GM19240 (cell line): Measurements from ENCODE around the gene REC8.
A peak's percentile ranks its signal among the peaks of the same experiment; 100 is the strongest.

Experiments
- DNase-seq: peaks from one replicate; pipeline ENCODE4 v3.0.0; 2011; ENCODE audit warnings: low spot score; ENCODE audit not compliant: insufficient read length

REC8 gene

DNA sequence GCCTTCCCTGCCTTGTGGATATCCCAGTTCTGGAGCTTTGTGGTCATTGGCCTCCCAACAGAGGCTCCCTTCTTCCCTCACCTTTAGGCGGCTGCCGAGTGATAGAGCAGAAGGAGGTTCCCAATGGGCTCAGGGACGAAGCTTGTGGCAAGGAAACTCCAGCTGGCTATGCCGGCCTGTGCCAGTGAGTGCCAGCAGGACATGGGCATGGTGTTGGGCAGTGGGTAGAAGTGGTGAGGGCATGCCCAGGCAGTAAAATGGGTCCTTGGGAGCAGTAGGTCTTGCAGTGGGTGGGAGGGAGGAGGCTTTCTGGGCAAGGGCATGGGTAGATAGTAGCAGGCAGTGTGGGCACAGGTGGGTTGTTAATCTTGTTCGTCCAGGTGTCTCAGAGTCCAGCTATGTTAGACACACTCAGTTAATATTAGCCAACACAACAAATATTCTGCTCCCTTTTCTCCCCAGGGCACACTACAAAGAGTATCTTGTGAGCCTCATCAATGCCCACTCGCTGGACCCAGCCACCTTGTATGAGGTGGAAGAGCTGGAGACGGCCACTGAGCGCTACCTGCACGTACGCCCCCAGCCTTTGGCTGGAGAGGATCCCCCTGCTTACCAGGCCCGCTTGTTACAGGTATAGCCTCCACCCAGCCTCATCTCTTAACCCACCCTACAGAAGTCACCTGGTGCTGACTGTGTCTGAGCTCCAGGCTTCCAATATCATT is 11.9 kb upstream of the REC8 start:
- DNase-seq = no peak

- no peak for DNase-seq
Observed at GRCh38 chr14:24160499-24160849, 11.4 kb upstream of the REC8 start.

GRCh38 chr14:24160850-24161804 is 10.8 kb upstream of the REC8 start, which contains the start of gene IRF9:
TSS of gene IRF9 (plus strand) at chr14:24161265. CDS start at chr14:24162145, 880 bp downstream.
- DNase-seq = peak; percentile 94

GRCh38 chr14:24162093-24162492 is 9.8 kb upstream of the REC8 start:
- no peak for DNase-seq

DNA sequence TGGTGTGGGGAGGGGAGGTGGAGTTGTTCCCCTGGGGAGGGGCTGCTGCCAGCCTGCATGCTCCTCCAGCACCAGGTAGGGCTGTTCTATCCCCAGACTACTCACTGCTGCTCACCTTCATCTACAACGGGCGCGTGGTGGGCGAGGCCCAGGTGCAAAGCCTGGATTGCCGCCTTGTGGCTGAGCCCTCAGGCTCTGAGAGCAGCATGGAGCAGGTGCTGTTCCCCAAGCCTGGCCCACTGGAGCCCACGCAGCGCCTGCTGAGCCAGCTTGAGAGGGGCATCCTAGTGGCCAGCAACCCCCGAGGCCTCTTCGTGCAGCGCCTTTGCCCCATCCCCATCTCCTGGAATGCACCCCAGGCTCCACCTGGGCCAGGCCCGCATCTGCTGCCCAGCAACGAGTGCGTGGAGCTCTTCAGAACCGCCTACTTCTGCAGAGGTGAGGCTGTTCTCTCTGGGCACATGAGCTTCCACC is 7.3 kb upstream of the REC8 start:
- no peak for DNase-seq

DNA sequence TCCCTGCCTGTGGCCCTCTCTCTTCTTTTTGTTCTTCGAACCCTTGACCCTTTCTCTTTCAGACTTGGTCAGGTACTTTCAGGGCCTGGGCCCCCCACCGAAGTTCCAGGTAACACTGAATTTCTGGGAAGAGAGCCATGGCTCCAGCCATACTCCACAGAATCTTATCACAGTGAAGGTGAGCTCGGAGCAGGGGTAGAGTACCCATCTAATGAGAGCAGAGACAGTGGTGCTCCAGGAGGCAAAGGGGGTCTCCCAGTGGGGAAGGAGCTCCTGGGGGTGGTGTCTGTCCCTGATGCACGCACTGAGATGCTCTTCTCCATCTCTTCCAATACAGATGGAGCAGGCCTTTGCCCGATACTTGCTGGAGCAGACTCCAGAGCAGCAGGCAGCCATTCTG is 6.1 kb upstream of the REC8 start:
- DNase-seq = no peak

DNA sequence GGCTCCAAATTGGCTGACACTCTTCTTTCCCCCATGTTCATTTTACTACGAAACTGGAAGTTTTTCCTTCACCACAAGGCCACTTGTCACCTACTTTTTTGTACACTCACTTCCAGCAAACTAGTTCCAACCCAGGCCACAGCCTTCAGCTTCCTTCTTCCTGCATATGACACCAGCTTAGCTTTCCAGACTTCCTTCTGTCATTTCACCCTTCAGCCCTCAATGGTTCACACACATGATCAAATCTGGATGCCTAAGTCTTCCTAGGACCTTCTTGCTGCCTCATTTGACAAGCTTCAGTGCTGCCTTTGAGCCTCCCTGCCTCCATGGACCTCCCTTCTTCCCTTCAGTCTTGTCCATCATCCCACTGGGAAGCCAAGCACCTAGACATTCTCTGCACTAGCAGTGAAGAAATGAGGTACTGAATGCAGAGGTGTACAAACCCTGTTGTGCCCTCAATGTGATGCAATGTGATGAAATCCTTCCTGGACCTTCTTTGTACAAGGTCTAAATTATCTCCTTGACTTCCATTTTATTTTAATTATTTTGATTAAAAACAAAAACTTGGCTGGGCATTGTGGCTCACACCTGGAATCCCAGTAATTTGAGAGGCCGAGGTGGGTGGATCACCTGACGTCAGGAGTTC is 4.3 kb upstream of the REC8 start:
- DNase-seq = no peak

DNA sequence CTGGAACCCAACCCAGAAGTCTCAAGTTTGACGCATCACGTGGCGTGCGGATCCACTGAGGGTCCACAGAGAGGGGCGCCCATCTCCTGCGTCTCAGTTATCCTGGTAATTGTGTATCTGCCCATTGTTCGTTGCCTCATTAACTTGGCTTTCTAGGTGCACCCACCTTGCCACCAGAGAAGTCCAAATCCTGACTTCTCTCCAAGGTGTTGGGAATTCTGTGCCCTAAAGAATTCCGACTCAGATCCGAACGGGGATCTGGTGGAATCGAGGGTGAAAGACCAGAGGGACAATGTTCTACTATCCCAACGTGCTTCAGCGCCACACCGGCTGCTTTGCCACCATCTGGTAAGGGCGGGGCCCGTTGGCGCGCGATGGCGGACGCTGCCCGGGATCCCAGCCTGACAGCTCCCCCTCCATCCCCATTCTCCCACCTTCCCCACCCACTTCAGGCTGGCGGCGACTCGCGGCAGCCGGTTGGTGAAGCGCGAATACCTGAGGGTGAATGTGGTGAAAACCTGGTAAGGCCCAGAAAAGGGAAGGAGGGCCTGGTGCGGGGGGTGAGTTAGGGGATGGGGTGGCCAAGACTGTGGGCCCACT is 481 bp downstream of the REC8 start:
- DNase-seq = no peak

DNA sequence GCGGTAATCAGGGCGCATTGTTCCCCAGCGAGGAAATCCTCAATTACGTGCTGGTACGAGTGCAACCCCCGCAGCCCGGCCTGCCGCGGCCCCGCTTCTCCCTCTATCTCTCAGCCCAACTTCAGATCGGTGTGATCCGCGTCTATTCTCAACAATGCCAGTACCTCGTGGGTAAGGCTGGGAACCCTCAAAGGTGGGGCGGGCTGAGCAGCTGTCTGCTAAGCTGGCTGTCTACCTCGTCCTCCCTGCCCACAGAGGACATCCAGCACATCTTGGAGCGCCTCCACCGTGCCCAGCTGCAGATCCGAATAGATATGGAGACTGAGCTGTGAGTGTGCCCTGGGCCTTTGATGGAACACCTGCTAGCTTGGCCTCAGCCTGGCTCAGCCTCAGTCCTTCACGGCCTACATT is 996 bp downstream of the REC8 start:
- no peak for DNase-seq

DNA sequence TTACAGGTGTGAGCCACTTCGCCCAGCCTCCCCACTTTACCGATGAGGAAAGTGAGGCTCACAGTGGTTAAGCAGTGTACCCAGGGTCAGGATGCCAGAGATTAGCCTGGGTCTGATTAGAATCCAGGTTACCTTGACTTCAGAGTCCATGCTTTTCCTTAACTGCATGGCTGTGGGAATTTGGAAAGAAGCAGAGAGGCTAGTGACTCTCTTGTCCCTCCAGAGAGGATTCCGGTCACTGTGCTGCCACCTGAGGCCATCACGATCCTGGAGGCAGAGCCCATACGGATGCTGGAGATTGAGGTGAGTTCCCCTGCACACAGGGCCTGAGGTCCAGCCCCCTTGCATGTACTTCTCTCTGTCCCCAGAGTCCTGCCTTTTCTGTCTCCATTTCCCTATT is 4.7 kb downstream of the REC8 start:
- DNase-seq = no peak

GRCh38 chr14:24177041-24177825 is 5.4 kb downstream of the REC8 start:
- no peak for DNase-seq

DNA sequence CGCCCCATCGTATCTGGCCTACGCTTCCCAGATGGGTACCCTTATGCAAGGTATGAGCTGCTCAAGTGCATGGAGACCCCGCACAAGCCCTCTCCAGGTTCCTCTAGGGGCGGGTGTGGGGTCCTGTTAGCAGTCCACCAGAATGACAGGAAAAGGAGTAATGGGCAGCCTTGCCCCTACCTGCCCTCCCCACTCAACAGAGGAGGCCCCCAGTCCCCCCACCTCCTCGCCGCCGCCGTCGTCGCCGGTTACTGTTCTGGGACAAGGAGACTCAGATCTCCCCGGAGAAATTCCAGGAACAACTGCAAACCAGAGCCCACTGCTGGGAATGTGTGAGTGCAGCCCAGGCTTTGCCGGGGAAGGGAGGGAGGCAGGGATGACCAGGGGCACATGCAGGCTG is 6.0 kb downstream of the REC8 start:
- DNase-seq = no peak

DNA sequence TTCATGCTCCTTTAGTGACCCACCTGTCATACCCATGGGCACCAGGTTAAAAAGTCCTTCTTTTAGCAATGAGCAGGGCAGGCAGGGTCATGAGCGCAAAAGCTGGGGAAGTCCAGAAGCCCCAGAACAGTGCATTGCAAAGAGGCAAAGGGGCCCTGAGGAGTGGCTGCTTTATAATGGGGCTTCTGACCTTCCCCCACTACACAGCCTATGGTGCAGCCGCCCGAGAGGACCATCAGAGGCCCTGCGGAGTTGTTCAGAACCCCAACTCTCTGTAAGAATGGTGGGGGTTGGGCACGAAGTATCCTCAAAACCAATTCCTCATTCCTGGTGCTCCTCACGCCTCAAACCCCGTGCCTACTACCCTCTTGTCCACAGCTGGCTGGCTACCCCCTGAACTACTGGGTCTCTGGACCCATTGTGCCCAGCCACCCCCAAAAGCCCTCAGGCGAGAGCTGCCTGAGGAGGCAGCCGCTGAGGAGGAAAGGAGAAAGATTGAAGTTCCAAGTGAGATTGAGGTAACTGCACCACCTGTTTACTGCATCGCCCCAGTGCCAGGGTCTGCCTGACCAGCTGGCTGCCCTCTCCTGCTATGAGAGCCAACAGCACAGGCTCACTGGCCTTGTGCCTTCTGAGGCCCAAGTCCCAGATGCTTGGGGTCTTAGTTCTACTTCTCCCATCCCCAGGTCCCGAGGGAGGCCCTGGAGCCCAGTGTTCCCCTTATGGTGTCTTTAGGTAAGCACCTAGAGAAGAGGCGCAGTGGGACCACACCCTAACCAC is 6.7 kb downstream of the REC8 start:
- no peak for DNase-seq

DNA sequence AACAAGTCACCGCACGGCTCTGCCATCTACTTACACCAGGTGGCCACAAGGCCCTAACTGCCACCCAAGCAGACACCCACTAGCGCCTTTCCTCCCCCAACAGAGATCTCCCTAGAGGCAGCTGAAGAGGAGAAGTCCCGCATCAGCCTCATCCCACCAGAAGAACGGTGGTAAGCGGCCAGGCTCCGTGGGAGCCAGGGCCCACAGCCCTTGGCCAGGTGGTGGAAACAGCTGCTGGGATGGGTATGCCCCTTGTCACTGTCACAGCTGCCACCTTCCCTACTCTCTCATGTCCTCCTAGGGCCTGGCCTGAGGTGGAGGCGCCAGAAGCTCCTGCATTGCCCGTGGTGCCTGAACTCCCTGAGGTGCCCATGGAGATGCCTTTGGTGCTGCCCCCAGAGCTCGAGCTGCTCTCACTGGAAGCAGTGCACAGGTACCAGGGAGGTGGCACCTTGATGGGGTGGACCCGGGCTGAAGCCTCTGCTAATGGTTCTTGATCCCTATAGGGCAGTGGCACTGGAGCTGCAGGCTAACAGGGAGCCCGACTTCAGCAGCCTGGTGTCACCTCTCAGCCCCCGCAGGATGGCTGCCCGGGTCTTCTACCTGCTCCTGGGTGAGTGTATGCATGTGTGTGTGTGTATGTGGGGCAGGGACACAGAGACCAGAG is 7.5 kb downstream of the REC8 start:
- no peak for DNase-seq

- no peak for DNase-seq
Observed at GRCh38 chr14:24179961-24180796, 8.3 kb downstream of the REC8 start.

- DNase-seq = no peak
Observed at GRCh38 chr14:24181371-24182077, 9.6 kb downstream of the REC8 start.

DNA sequence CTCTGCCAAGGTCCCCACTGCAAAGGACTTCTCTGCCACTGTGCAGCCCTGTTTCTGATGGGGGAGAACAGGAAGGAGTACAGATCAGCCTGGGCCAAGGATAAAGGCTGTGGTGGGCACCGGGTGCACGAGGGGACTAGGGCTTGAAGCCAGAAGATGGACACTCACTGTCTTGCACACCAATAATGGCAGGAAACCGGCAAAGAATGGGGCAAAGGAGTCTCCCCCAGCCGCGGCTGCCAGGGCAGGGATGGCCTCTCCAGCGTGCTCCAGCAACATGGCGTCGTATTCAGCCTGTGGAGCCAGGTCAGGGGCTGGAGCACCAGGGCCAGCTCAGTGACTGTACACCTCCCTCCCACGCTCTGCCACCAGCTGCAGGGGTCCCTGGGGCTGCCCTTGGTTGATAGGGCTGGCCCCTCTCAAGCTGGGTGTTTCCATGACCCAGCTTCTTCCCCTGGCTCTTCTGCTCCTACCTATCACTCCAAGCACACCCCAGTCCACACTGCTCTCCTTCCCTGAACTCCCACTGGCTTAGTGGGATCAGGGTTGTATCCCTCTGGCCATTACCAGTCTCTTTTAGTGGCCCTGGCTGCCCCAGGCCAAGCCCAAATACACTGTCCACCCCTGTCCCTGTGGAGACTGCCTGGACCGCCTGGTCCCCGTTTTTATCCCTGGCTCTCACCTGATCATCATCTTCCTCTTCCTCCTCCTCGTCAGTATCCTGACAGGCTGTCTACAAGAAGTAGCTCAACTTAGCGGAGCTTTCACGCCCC is 10.4 kb downstream of the REC8 start:
- no peak for DNase-seq
